H1 (cell line): ENCODE measurements around the gene TMTC2. TPM values are rescaled to one million over a fixed set of nuclear protein-coding genes. Genes with fewer than 3 reads are reported as not detected.

Source experiments
- CHD2 ChIP-seq: IDR thresholded peaks from 2 replicates; pipeline ENCODE4 v1.6.1; 2012; ENCODE audit warnings: low read length, improper control_type of control experiment
- EGR1 ChIP-seq: IDR thresholded peaks from 2 replicates; pipeline ENCODE4 v1.6.1; 2011; ENCODE audit warnings: low read depth, low read length, borderline replicate concordance
- EZH2 ChIP-seq: fragments of 200-600 bp; sonication (generic); IDR thresholded peaks from 2 replicates; pipeline ENCODE4 v1.7.1; 2012; ENCODE audit warnings: low read depth, mild to moderate bottlenecking, moderate library complexity, low read length, inconsistent platforms; ENCODE audit not compliant: severe bottlenecking
- FOSL1 ChIP-seq: IDR thresholded peaks from 2 replicates; pipeline ENCODE4 v1.6.1; 2011; ENCODE audit warnings: mild to moderate bottlenecking, low read depth, low read length, moderate library complexity; ENCODE audit not compliant: insufficient read depth
- GTF2F1 ChIP-seq: IDR thresholded peaks from 2 replicates; pipeline ENCODE4 v1.6.1; 2012; ENCODE audit warnings: low read depth, low read length, improper control_type of control experiment, borderline replicate concordance
- YY1 ChIP-seq: IDR thresholded peaks from 2 replicates; pipeline ENCODE4 v1.6.1; 2011; ENCODE audit warnings: low read depth, mild to moderate bottlenecking, low read length
- polyA plus RNA-seq, 7 experiments: library from polyadenylated mRNA; depleted of rRNA in 3 of 7; stranded (reverse) in 5 of 7; unstranded in 2 of 7; fragments of >200 nt in 5 of 7; fragments of 200-250 nt in 2 of 7; gene quantifications; 1 replicate in 5 of 7; 2 replicates in 1 of 7; 4 replicates in 1 of 7; pipeline versions ENCODE4 v1.2.1 to v1.2.3, GENCODE V29; 2011 to 2013; ENCODE audit warnings: missing spikeins in 2 of 7, mixed read lengths in 2 of 7
- total RNA-seq: library from RNA; stranded (reverse); fragmentation: NEBNext Ultra II Directional; extraction: Animal tissue kit (Norgen Biotek cat#: 25700); gene quantifications from 2 replicates; pipeline ENCODE4 v1.2.1, GENCODE V29; 2021

The TMTC2 gene
- total and polyA plus RNA-seq, 2 of the 8 experiments (the other 6 are each of a cell fraction or from before 2014, with no cell fraction given) = 2.3 to 3.9 TPM

DNA sequence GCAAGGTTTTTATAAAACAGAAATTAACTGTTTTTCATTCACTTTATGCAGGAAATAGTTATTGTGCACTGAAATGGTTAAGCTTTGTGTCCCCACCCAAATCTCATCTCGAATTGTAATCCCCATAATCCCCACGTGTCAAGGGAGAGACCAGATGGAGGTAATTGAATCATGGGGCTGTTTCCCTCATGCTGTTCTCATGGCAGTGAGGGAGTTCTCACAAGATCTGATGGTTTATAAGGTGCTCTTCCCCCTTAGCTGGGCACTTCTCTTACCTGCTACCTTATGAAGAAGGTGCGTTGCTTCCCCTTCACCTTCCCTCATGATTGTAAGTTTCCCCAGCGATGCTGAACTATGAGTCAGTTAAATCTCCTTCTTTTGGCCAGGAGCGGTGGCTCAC lies 123.9 kb downstream of the TMTC2 start (continued):
- TF ChIP-seq FOSL1 (no peak), YY1 (no peak), EZH2 (no peak), GTF2F1 (no peak), CHD2 (no peak), EGR1 (no peak)
